Effector memory CD4-positive, alpha-beta T cell (primary cell): ENCODE measurements around the gene HTR1B.

ENCODE experiments used
- DNase-seq, 3 donors: peaks; one replicate each; pipeline ENCODE4 v3.0.0-alpha.2; 2020
- H3K27ac ChIP-seq: 2 replicates; pipeline ENCODE4 v1.7.0; 2013; ENCODE audit warnings: mild to moderate bottlenecking, low read length, moderate library complexity; ENCODE audit not compliant: insufficient read depth, poor library complexity, severe bottlenecking
- H3K27me3 ChIP-seq: replicated peaks from 2 replicates; pipeline ENCODE4 v1.7.0; 2013; ENCODE audit warnings: mild to moderate bottlenecking, low read length; ENCODE audit not compliant: insufficient read depth, control insufficient read depth, poor library complexity, severe bottlenecking
- H3K36me3 ChIP-seq: 2 replicates; pipeline ENCODE4 v1.7.0; 2013; ENCODE audit warnings: mild to moderate bottlenecking, low read length, moderate library complexity; ENCODE audit not compliant: control insufficient read depth, insufficient read depth
- H3K4me1 ChIP-seq: 2 replicates; pipeline ENCODE4 v1.7.0; 2013; ENCODE audit warnings: low read length, mild to moderate bottlenecking; ENCODE audit not compliant: control insufficient read depth, insufficient read depth, poor library complexity, severe bottlenecking
- H3K4me3 ChIP-seq: 2 replicates; pipeline ENCODE4 v1.7.0; 2013; ENCODE audit warnings: low read length, low read depth, mild to moderate bottlenecking; ENCODE audit not compliant: insufficient read depth, poor library complexity, severe bottlenecking
- H3K9me3 ChIP-seq: 2 replicates; pipeline ENCODE4 v1.7.0; 2013; ENCODE audit warnings: mild to moderate bottlenecking, low read length, moderate library complexity; ENCODE audit not compliant: control insufficient read depth

HTR1B gene

GRCh38 chr6:77468939-77469338 lies 5.6 kb upstream of the HTR1B start:
- DNase-seq, result no peak
- H3K4me3 ChIP-seq, result no peak overlapping the region
- H3K9me3 ChIP-seq, result no peaks in the 10 kb centered on the region
- no peak overlapping the region for H3K27ac ChIP-seq
- no peaks in the 10 kb centered on the region for H3K4me1 ChIP-seq
- H3K27me3 ChIP-seq, result peaks cover 6% of the 10 kb centered on the region
- H3K36me3 ChIP-seq, result no peaks in the 10 kb centered on the region

GRCh38 chr6:77466451-77467437 lies 3.5 kb upstream of the HTR1B start:
- Histone ChIP-seq H3K4me3 (peak overlapping the region; percentile 44), H3K27me3 (peaks cover 7% of the 10 kb centered on the region), H3K36me3 (no peaks in the 10 kb centered on the region), H3K27ac (no peak overlapping the region), H3K4me1 (no peaks in the 10 kb centered on the region), H3K9me3 (no peaks in the 10 kb centered on the region)
- DNase-seq, result no peak

GRCh38 chr6:77466055-77466450 lies 2.8 kb upstream of the HTR1B start:
- Histone ChIP-seq H3K9me3 (no peaks in the 10 kb centered on the region), H3K4me3 (peak overlapping the region; percentile 44), H3K36me3 (no peaks in the 10 kb centered on the region), H3K4me1 (no peaks in the 10 kb centered on the region), H3K27me3 (peaks cover 7% of the 10 kb centered on the region), H3K27ac (no peak overlapping the region)
- DNase-seq, result no peak

- H3K27me3 ChIP-seq, result peaks cover 7% of the 10 kb centered on the region
- no peaks in the 10 kb centered on the region for H3K4me1 ChIP-seq
- no peak overlapping the region for H3K4me3 ChIP-seq
- H3K27ac ChIP-seq, result no peak overlapping the region
- no peaks in the 10 kb centered on the region for H3K9me3 ChIP-seq
- no peak for DNase-seq
- H3K36me3 ChIP-seq, result no peaks in the 10 kb centered on the region
Observed at GRCh38 chr6:77464495-77464867, 1.2 kb upstream of the HTR1B start.

- Histone ChIP-seq H3K36me3 (no peaks in the 10 kb centered on the region), H3K9me3 (no peaks in the 10 kb centered on the region), H3K27ac (no peak overlapping the region), H3K4me1 (no peaks in the 10 kb centered on the region), H3K27me3 (peaks cover 7% of the 10 kb centered on the region), H3K4me3 (no peak overlapping the region)
- DNase-seq, result no peak
Observed at GRCh38 chr6:77463861-77464494, 687 bp upstream of the HTR1B start.

GRCh38 chr6:77462359-77463307 lies 658 bp downstream of the HTR1B start:
- H3K4me1 ChIP-seq, result no peaks in the 10 kb centered on the region
- H3K4me3 ChIP-seq, result no peak overlapping the region
- no peak overlapping the region for H3K27ac ChIP-seq
- no peaks in the 10 kb centered on the region for H3K36me3 ChIP-seq
- H3K27me3 ChIP-seq, result peaks cover 4% of the 10 kb centered on the region
- H3K9me3 ChIP-seq, result no peaks in the 10 kb centered on the region
- no peak for DNase-seq

GRCh38 chr6:77461796-77462195 lies 1.5 kb downstream of the HTR1B start:
- Histone ChIP-seq H3K4me3 (no peak overlapping the region), H3K4me1 (no peaks in the 10 kb centered on the region), H3K27ac (no peak overlapping the region), H3K36me3 (no peaks in the 10 kb centered on the region), H3K9me3 (no peaks in the 10 kb centered on the region), H3K27me3 (peaks cover 4% of the 10 kb centered on the region)
- DNase-seq, result no peak

GRCh38 chr6:77458421-77458820 lies 4.9 kb downstream of the HTR1B start:
- Histone ChIP-seq H3K27ac (no peak overlapping the region), H3K4me3 (no peak overlapping the region), H3K9me3 (no peaks in the 10 kb centered on the region), H3K4me1 (no peaks in the 10 kb centered on the region), H3K36me3 (no peaks in the 10 kb centered on the region), H3K27me3 (no peaks in the 10 kb centered on the region)
- DNase-seq, result no peak

GRCh38 chr6:77457720-77458349 lies 5.5 kb downstream of the HTR1B start:
- no peak overlapping the region for H3K4me3 ChIP-seq
- no peaks in the 10 kb centered on the region for H3K9me3 ChIP-seq
- no peaks in the 10 kb centered on the region for H3K36me3 ChIP-seq
- no peak for DNase-seq
- no peaks in the 10 kb centered on the region for H3K4me1 ChIP-seq
- no peaks in the 10 kb centered on the region for H3K27me3 ChIP-seq
- no peak overlapping the region for H3K27ac ChIP-seq
